Effector CD4-positive, alpha-beta T cell (primary cell): Measurements from ENCODE around the gene MYLK.

ENCODE experiments used
- DNase-seq: peaks from one replicate; pipeline ENCODE4 v3.0.0-alpha.2; 2020

MYLK gene

GRCh38 chr3:123872621-123873020 lies 11.5 kb downstream of the MYLK start:
- DNase-seq: no peak

GRCh38 chr3:123871946-123872345 lies 12.2 kb downstream of the MYLK start:
- DNase-seq: no peak

- no peak for DNase-seq
Measured at GRCh38 chr3:123870033-123870432, 14.1 kb downstream of the MYLK start.

DNA sequence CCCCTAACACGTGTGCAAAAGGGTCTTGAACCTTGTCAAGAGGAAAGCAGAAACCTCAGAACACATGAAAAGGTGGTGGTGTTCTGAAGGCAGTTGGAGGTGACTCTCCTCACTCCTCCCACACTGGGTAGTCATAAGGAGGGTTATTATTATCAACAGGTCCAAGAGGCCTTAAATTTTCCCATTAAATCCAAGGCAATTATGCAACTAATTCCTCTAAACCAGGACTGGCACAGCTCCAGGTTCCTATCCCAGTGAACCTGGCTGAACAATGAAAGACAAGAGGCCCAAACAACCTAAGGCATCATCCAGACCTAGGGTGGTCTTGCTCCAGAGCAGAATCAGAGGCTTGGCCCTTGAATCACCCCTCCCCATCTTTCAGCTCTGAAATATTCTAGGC lies 15.0 kb downstream of the MYLK start:
- no peak for DNase-seq

GRCh38 chr3:123864706-123865105 lies 19.4 kb downstream of the MYLK start:
- no peak for DNase-seq

DNA sequence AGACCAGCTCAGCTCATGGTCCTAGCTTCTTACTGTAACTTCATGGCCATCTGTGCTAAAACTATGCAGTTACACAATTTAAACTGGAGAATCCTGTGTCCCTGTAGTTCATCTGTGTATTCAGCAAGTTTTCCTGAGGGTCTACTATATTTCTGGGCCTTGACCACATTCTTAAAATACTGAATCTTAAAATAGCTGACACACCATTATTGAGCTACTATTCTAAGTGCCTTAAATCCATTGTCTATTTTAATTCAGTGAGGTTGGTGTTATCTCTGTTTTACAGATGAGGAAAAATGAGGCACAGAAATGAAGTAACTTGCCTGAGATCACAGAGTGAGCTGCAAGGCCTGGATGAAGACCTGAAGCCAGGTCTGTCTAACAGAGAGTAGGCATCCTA lies 22.0 kb downstream of the MYLK start:
- no peak for DNase-seq

DNA sequence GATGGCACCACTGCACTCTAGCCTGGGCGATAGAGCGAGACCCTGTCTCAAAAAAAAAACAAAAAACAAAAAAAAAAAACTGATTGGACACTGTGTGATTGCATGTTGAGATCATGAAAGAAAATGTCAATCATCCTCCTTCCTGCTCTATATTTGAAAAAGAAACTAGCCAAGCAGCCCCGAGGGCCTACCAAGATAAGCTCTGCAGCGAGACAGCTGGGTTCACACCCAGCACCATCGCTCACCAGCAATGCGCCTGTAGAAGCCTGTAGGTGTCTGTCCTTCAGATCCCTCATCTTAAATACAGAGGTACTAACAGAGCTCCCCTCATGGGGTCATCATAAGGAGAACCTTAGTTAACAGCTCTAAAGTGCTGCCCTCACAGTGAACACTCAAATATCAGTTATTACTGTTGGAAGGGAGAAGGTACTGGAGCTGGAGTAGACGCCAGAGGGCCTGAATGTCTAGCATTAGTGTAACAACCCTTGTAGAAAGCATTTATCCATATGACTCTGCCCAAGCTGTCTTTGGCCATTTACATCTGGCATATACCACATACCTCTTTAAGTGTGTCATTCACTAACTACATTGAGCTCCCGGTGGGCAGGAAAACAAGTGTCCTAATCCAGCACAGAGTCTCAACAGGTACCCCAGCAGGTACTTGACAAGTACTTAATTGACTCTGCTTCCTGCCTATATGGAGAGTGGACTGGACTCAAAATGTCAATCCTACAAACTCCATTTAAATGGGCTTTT lies 22.9 kb downstream of the MYLK start:
- no peak for DNase-seq

DNA sequence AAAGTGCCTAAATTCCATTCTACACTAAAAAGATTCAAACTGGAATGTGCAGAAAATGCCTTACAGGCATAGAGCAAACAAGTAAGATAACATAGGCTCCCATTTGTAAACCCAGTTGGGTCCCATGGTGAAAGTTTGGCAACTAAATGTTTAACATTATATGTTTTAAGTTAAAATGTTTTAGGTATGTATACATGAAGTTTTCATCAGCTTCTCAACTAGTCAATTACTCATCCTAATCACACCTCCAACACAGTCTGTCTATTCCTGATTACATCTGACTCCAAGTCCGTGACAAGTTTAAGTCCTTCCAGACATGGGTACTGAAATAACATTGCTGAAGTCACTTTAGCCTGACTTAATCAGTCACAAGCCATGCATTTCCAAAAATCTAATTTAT lies 25.0 kb downstream of the MYLK start:
- DNase-seq: no peak

DNA sequence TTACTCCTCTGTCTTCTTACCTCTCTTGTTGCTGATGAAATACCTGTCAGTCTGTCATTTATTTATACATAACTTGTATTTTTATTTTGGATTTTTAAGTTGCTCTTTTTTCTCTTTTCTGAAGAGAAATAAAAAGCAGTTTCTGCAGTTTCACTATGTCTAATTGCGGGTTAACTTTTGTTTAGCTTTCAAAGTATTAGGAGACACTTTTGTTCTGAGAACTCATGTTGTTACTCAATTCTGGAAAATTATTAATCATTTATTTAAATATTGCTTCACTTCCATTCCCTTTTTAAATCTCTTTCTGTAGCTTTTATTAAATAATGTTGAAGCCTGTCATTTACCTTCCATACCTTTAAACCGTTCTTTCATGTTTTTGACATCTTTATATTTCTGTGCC lies 29.2 kb downstream of the MYLK start:
- no peak for DNase-seq

DNA sequence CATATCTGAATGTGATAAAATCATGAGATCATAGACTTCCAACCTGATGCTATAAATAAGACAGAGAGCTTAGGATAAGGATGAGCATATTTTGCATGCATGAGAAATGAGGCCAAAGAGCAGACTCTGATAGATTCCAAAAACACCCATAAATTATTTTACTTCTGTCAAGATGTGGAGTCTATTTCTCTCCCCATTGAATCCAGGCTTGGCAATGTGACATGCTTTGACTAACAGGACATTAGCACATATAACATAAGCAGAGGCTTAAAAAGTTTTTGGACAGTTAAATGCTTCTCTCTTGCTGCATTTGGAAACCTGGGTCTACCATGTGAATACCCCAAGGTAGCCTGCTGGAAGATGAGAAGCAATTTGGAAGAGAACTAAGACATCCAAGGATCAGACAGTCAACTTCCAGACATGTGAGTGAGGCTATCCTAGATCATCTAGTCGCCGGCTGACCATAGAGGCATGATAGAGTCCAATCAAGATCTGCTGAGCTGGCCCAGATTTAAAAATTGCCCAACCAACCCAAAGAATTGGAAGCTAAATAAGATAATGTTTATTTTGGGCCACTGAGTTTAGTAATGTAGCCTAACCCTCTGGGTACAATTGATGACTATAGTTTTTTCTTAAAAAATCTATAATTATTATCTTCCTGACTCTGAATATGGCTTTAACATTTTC lies 30.3 kb downstream of the MYLK start:
- DNase-seq: no peak

GRCh38 chr3:123847209-123847608 lies 36.9 kb downstream of the MYLK start:
- DNase-seq: no peak

GRCh38 chr3:123843668-123844067 lies 40.5 kb downstream of the MYLK start:
- DNase-seq: no peak

GRCh38 chr3:123842711-123843110 lies 41.4 kb downstream of the MYLK start:
- DNase-seq: no peak

DNA sequence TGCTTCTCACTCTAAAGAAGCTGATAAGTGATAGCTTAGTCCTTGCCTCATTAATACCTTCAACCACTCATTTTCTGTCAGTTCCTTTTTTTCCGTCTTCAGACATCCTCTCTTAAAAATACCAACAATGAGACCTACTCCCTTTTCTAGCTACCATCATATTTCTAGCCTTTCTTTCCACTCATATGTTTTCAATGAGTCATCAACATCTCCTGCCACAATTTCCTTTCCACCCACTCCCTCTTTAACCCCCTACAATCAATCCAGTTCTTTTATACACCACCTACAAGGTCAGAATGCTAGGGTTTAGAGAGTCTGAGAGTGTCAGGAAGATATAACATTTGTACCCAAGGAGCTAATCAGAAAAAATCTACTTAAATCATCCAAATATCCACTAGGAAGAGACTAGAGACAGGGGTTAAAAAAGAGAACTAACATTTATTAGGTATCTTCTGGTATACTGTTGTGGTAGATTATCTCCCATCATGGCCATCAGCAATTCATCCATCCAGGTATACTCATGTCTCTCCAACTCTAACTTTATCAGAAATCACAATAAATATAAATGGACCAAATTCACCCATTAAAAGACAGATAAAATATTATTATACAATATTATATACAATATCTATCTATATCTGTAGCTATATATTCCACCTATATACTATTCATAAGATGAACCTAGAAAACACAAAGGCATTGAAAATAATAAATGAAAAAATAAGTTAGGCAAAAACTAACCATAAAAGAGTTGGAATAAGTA lies 42.5 kb downstream of the MYLK start:
- no peak for DNase-seq

- no peak for DNase-seq
Measured at GRCh38 chr3:123840961-123841360, 43.2 kb downstream of the MYLK start.

GRCh38 chr3:123837858-123838257 lies 46.3 kb downstream of the MYLK start:
- no peak for DNase-seq

DNA sequence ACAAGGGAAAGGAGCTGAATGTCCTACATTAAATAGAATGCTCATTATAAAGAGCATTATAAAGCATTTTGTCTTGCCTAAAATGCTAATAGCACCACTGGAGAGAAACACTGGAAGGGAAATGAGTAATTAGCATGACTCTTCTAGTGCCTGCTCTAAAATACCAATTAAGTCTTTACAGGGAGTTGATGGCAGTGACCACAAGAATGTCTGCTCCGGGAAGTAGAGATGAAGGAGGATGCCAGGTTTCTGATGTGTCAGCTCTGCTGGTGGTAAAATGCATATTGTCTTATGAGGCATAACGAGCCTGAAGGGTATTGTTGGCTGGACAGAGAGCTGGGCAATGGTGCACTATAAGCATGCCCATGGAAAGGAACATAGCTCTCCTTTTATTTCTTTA lies 49.5 kb downstream of the MYLK start:
- DNase-seq: no peak

GRCh38 chr3:123833398-123833785 lies 50.7 kb downstream of the MYLK start:
- DNase-seq: no peak

DNA sequence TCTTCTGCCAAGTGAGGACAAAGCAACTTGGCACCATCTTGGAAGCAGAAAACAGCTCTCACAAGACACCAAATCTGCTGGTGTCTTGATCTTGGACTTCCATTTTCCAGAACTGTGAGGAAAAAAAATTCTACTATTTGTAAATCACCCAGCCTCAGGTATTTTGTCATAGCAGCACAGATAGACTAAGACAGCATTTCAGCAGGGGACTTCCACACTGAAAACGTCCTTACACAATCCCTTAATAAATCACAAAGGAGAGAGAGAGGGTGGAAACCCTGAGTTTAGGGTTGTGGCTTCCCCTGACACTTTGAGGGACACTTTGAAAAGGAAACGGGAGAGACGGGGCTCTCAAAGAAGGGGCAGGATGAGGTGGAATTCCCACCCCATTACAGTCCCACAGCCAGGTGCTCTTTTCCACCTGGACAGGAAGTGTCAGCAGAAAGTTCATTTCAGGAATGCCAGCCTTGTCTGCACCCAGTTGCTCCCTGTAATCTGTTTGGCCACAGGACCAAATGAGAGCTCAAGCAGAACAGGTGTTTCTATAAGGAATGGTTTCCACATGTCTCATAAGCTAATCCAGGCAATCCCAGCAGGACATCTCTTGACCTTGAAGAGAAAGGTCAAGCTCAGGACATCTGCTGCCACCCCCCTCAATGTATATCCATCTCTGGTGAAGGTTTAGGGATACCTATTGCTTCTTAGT lies 51.3 kb downstream of the MYLK start:
- DNase-seq: no peak

DNA sequence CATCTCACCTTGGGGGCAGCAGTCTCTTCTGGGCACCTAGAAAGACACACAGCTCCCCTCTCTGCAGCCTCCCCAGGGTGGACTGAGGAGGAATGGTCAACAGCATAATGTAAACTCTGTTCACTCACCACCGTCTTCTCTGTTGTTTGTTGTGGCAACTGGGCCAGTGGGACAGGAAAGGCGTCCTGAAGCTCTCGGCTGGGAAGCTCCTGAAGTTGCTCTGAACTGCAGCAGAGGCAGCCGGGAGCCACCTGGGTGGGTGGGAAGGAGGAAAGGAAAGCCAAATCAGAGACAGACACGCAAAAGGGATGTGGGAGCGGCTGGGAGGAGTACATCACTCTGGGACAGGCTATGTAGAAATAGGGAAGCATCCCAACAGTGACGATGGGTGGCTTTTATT lies 52.7 kb downstream of the MYLK start:
- DNase-seq: no peak

DNA sequence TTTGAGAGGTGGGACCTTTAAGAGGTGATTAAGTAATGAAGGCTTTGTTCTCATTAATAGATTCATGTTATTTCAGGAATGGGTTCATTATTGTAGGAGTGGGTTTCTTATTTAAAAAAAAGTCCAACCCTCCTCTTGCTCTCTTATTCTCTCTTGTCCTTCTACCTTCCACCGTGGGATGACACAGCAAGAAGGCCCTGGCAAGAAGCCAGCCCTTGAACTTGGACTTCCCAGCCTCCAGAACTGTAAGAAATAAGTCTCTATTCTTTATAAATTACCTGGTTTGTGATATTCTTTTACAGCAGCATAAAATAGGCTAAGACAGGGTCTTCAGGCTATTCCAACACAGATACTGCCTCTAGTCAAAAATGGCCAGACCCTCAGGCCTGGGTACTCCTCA lies 62.2 kb downstream of the MYLK start:
- DNase-seq: no peak

- no peak for DNase-seq
Measured at GRCh38 chr3:123819949-123820348, 64.2 kb downstream of the MYLK start.

GRCh38 chr3:123818921-123819429 lies 65.2 kb downstream of the MYLK start:
- no peak for DNase-seq
